Measurements from ENCODE around the gene ZDHHC5. TPM values are rescaled to one million over a fixed set of nuclear protein-coding genes. Genes with fewer than 3 reads are reported as not detected.

Gene ZDHHC5
- total and polyA plus RNA-seq, 2 of the 13 experiments (the other 11 are each of a cell fraction or from before 2014, with no cell fraction given), result 26.6 to 34.0 TPM

DNA sequence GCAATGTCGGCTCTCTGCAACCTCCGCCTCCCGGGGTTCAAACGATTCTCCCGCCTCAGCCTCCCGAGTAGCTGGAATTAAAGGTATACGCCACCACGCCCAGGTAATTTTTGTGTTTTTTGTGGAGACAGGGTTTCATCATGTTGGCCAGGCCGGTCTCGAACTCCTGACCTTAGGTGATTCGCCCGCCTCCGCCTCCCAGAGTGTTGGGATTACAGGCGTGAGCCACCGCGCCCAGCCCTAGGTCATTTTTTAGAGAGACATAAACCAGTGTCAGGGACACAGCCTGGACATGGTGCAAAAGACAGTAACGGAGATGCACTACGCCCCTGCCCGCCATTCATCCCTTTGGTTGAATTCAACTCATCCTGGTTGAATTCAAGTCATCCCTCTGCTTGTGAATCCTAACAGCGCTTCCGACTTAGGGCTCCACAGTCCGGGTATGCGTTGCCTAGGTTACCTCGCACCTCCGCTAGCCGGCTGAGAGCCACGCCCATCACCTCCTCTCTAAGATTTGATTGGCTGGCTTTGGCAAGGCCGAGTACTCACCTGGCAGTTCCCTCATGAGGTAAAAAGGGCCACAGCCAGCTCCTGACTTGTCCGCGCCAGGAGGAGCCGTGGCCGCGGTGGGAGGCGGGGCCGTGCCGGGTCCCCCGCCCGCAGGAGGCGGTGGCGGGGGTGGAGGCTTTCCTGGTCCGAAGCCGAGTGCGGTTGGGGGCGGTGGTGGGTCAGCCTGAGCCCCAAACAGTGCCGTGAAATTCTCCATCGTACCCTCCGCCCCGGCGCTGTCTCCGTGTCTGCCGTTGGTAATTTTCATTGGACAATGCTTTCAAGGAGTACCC lies 43.7 kb downstream of the ZDHHC5 start, which contains the start of gene MED19 (continued):
- no peak for TF ChIP-seq ZBTB7A (CRISPR knock-in tag; IDR thresholded peaks at IDR 0.05)
- TF ChIP-seq SP5 (CRISPR knock-in tag; IDR thresholded peaks at IDR 0.05; ENCODE audit: borderline replicate concordance, low read depth), result peak; percentile 37; the same call in 1 of the 2 replicates
- TF ChIP-seq ZNF547 (CRISPR knock-in tag; IDR thresholded peaks at IDR 0.05), result no peak
- no peak for TF ChIP-seq NONO (IDR thresholded peaks at IDR 0.05)
- TF ChIP-seq NONO (CRISPR knock-in tag; conservative IDR thresholded peaks at IDR 0.05), result 0 out of 2 replicates have a peak, but pooled peaks have one; percentile 27
- peak; percentile 17 for TF ChIP-seq SRSF1 (optimal IDR thresholded peaks at IDR 0.05; ENCODE audit: low read depth, low read length)
- no peak for TF ChIP-seq ZNF10 (CRISPR knock-in tag; IDR thresholded peaks at IDR 0.05; ENCODE audit: borderline replicate concordance, low read depth)
- peak; percentile 51 for TF ChIP-seq ZFY (CRISPR knock-in tag; IDR thresholded peaks at IDR 0.05)
- peak; percentile 47; the same call in 1 of the 2 replicates for TF ChIP-seq ZNF430 (CRISPR knock-in tag; IDR thresholded peaks at IDR 0.05)
- TF ChIP-seq ZNF816 (CRISPR knock-in tag; IDR thresholded peaks at IDR 0.05; ENCODE audit: borderline replicate concordance), result 0 out of 2 replicates have a peak, but pooled peaks have one; percentile 25
- TF ChIP-seq ZNF780A (CRISPR knock-in tag; IDR thresholded peaks at IDR 0.05), result no peak
- TF ChIP-seq ZNF629 (CRISPR knock-in tag; conservative IDR thresholded peaks at IDR 0.05), result no peak
- TF ChIP-seq ZNF781 (CRISPR knock-in tag; IDR thresholded peaks at IDR 0.05; ENCODE audit: borderline replicate concordance, not compliant biosample characterization), result no peak
- TF ChIP-seq GATA4 (IDR thresholded peaks at IDR 0.05; ENCODE audit: borderline replicate concordance, low read depth), result no peak
- TF ChIP-seq, protein P1, sequence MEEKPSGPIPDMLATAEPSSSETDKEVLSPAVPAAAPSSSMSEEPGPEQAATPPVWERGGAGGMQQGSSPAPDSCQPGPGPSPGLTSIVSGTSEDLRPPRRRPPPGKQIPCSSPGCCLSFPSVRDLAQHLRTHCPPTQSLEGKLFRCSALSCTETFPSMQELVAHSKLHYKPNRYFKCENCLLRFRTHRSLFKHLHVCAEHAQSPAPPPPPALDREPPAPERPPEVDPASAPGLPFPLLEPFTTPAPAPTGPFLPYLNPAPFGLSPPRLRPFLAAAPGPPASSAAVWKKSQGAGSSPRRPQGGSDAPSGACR (CRISPR knock-in tag; IDR thresholded peaks at IDR 0.05), result 0 out of 2 replicates have a peak, but pooled peaks have one; percentile 34
- TF ChIP-seq ZNF20 (CRISPR knock-in tag; IDR thresholded peaks at IDR 0.05), result peak; percentile 95
- 0 out of 2 replicates have a peak, but pooled peaks have one; percentile 4 for TF ChIP-seq NFKB2 (CRISPR knock-in tag; IDR thresholded peaks at IDR 0.05; ENCODE audit: borderline replicate concordance)
- peak; percentile 10; the same call in 1 of the 2 replicates for TF ChIP-seq SRY (CRISPR knock-in tag; IDR thresholded peaks at IDR 0.05)
- no peak for TF ChIP-seq POLR2AphosphoS2 (IDR thresholded peaks at IDR 0.05; ENCODE audit: low read depth, low read length)
- TF ChIP-seq, protein P2, sequence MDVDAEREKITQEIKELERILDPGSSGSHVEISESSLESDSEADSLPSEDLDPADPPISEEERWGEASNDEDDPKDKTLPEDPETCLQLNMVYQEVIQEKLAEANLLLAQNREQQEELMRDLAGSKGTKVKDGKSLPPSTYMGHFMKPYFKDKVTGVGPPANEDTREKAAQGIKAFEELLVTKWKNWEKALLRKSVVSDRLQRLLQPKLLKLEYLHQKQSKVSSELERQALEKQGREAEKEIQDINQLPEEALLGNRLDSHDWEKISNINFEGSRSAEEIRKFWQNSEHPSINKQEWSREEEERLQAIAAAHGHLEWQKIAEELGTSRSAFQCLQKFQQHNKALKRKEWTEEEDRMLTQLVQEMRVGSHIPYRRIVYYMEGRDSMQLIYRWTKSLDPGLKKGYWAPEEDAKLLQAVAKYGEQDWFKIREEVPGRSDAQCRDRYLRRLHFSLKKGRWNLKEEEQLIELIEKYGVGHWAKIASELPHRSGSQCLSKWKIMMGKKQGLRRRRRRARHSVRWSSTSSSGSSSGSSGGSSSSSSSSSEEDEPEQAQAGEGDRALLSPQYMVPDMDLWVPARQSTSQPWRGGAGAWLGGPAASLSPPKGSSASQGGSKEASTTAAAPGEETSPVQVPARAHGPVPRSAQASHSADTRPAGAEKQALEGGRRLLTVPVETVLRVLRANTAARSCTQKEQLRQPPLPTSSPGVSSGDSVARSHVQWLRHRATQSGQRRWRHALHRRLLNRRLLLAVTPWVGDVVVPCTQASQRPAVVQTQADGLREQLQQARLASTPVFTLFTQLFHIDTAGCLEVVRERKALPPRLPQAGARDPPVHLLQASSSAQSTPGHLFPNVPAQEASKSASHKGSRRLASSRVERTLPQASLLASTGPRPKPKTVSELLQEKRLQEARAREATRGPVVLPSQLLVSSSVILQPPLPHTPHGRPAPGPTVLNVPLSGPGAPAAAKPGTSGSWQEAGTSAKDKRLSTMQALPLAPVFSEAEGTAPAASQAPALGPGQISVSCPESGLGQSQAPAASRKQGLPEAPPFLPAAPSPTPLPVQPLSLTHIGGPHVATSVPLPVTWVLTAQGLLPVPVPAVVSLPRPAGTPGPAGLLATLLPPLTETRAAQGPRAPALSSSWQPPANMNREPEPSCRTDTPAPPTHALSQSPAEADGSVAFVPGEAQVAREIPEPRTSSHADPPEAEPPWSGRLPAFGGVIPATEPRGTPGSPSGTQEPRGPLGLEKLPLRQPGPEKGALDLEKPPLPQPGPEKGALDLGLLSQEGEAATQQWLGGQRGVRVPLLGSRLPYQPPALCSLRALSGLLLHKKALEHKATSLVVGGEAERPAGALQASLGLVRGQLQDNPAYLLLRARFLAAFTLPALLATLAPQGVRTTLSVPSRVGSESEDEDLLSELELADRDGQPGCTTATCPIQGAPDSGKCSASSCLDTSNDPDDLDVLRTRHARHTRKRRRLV (CRISPR knock-in tag; IDR thresholded peaks at IDR 0.05), result 0 out of 2 replicates have a peak, but pooled peaks have one; percentile 30
- TF ChIP-seq, protein P3, sequence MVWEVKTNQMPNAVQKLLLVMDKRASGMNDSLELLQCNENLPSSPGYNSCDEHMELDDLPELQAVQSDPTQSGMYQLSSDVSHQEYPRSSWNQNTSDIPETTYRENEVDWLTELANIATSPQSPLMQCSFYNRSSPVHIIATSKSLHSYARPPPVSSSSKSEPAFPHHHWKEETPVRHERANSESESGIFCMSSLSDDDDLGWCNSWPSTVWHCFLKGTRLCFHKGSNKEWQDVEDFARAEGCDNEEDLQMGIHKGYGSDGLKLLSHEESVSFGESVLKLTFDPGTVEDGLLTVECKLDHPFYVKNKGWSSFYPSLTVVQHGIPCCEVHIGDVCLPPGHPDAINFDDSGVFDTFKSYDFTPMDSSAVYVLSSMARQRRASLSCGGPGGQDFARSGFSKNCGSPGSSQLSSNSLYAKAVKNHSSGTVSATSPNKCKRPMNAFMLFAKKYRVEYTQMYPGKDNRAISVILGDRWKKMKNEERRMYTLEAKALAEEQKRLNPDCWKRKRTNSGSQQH (CRISPR knock-in tag; IDR thresholded peaks at IDR 0.05; ENCODE audit: low read depth), result peak; percentile 30; the same call in 1 of the 2 replicates
